HG03469 (cell line): Measurements from ENCODE around the gene GGT1.
A peak's percentile ranks its signal among the peaks of the same experiment; 100 is the strongest.
"Not testable (repeated sequence)": the region's sequence is repeated elsewhere in the genome, so short reads cannot be mapped to it uniquely, and the experiment has no call there.

ENCODE experiments used
- ATAC-seq: cut with Tn5 transposase; IDR thresholded peaks from one replicate; pipeline ENCODE4 v1.9.1; 2021; ENCODE audit warnings: mild to moderate bottlenecking, moderate library complexity, moderate number of reproducible peaks; ENCODE audit not compliant: unreplicated experiment

GGT1 gene

DNA sequence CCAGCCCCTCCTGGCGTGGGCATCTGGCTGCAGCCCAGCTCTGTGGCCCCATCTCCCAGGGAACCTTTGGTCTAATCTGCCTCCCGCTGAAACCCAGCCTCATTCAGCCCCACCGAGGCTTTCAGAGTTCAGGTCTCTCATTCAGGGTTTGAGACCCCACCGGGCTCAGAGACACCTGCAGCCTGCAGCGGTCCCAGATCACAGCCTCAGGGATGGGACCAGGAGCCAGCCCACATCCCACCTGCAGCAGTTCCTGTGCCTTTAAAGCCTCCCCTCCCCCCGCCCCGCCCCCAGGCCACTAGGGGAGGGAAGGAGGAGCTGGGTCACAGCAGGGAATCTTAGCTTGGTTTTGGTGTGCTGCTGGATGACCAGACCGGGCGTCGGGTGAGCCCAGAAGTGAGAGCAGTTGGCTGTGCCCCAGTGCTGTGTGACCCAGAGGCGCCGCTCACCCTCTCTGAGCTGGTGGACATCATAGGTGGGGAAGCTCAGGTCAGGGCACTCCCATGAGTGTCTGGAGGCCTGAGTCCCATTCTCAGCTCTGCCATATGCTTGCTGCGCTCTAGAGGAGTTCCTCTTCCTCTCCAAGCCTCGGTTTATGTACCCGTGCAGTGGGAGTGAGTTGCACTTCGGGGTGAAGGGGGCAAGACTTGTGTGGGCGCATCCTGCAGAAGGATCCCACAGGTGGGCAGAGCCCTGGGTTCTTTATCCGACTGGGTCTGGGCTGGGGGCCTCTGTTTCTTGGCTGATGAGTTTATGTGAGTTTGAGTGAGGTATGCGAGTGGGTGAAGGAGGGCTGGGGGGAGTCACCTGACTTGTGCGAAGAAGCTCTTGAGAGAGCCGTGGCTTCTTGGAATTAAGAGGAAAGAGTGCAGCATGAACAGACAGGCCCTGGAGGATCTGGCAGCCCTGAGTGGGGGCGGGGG is at the start of gene GGT1:
Gene GGT1 (plus strand): TSS at position 347 of the 923 bp plus-strand sequence. CDS start 7,889 bp downstream, outside the sequence.
- not testable (repeated sequence) for ATAC-seq

DNA sequence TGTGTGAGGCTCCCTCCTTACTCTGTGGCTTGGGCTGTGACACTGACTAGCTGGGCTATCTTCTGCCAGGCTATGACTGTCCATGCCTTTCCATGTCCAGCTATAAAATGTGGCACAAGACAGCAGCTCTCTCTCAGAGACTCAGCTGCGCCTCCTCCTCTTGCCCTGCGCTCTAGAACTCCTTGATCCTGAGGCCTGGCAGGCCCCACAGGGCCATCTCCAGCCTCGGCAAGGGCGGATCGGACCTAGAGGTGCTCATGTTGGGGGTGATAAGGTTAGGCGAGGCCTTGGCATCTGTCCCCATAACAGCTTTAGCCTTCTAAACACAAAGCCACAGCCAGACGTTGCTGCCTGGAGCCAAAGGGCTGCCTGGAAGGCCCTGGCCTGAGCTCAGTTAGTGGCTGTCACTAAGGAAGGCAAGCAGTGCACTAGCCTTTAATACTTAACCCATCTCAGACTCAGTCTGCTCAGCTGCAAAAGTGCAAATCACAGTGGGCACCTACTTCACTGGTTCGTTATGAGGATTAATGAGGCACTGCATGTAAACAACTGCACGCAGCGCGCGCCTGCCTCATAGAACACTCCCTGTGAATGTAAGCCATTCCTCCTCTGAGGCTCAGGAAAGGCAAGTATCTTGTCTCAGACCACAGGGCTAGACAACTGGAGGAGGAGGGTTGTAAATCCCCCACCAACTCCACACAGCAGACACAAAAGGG is 49.2 kb upstream of the GGT1 start:
- ATAC-seq, result no peak

GRCh38 chr22:24554313-24555164 is 48.5 kb upstream of the GGT1 start, which contains the start of gene GUCD1:
GUCD1 (minus strand) TSS chr22:24555138; CDS start chr22:24554991, 147 bp downstream.
- ATAC-seq, result peak; percentile 4

GRCh38 chr22:24555165-24556039 is 47.6 kb upstream of the GGT1 start, which contains the start of gene SNRPD3:
SNRPD3 (plus strand) TSS chr22:24555999; CDS start chr22:24557675, 1,676 bp downstream.
- ATAC-seq, result peak; percentile 53

GRCh38 chr22:24559471-24559870 is 43.5 kb upstream of the GGT1 start:
- no peak for ATAC-seq

DNA sequence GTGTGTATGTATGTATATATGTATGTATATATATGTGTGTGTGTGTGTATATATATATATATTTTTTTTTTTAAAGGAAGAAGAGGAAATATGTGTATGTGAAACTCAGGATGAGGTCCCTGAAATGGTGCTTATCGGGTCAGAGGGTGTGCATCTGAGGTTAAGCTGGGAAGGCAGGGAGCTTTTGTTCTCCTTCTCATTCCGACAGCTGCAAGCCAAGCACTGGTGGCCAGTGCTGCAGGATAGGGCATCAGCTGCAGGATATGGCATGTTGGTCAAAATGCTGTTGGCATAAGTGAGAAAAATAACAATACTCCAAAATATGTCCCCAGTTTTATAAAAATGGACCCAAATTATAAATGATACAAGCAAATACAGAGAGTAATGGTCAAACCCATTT is 39.7 kb upstream of the GGT1 start:
- no peak for ATAC-seq

GRCh38 chr22:24564376-24565058 is 38.5 kb upstream of the GGT1 start:
- ATAC-seq, result no peak

DNA sequence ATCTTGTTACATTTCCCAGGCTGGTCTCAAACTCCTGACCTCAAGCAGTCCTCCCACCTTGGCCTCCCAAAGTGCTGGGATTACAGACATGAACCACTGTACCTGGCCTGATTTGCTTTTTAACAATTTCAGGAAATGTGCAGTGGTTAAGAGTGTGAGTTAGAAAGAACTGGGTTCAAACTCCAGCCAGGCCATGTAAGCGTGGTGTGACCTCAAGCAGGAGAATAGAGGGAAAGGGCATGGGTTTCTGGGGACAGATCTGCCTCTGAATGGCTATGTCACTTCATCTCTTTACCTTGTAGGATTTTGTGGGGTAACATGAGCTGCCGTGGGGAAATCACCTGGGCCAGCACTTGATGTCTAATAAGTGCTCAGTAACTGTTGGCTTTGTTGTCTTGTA is 37.9 kb upstream of the GGT1 start:
- no peak for ATAC-seq

DNA sequence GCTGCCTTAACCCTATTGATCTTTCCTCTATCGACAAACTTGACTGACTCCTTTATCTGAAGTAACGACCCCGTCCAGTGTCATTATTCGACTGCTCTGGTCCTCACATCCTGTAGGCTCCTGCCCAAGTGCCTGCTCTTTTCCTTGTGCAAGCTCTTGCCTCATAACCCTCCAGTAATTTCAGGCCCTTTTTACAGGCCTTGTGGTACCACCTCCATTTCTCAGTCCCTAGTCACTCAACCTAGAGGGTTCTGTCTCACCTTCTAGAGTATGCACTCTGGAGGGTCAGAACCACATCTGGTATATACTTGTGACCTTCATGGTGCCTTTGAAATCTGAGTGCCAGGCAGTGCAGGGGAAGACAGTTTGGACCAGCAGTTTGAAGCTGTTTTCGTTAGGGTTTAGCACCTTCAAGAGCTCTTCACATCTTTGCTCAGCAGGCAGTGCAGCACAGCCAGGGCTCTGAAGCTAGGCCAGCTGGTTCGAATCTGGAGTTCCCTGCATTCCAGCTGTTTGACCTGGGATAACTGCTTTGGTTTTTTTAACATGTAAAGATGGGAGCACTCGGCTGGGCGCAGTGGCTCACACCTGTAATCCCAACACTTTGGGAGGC is 36.0 kb upstream of the GGT1 start:
- ATAC-seq, result no peak

GRCh38 chr22:24567668-24568067 is 35.3 kb upstream of the GGT1 start:
- no peak for ATAC-seq

DNA sequence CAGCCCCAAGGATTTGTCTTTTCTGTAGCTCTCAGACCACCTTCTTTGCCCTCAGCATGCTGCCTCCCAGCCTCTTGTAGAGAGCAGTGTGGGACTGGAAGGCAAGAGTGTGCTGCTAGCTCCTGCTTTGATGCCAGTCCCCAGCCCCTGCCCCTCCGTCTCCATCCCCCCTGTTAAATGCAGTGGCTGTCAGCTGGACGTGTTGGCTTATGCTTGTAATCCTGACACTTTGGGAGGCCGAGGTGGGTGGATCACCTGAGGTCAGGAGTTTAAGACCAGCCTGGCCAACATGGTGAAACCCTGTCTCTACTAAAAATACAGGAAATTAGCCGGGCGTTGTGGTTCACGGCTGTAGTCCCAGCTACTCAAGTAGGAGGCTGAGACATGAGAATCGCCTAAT is 31.7 kb upstream of the GGT1 start:
- ATAC-seq, result no peak

DNA sequence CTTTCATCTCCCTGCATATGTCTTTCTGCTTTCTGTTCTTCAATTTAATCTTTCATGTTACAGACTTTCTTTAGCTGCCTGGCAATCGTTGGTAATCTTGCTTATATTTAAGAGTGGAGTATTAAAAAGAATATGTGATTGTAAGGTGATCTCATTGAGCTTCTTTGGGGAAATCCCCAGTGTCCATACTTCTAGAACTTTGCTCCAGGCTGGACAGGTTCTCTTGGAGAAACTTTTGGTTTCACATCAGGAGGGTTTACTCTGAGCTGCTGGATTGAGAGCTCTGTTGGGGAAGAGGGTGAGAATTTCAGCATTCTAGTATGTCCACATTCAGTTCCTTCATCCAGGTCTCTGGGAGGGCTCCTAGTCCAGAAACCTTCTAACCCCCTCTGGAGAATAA is 26.2 kb upstream of the GGT1 start:
- no peak for ATAC-seq

- ATAC-seq, result no peak
Measured at GRCh38 chr22:24578355-24579257, 24.4 kb upstream of the GGT1 start.

GRCh38 chr22:24579258-24579601 is 23.8 kb upstream of the GGT1 start:
- no peak for ATAC-seq

DNA sequence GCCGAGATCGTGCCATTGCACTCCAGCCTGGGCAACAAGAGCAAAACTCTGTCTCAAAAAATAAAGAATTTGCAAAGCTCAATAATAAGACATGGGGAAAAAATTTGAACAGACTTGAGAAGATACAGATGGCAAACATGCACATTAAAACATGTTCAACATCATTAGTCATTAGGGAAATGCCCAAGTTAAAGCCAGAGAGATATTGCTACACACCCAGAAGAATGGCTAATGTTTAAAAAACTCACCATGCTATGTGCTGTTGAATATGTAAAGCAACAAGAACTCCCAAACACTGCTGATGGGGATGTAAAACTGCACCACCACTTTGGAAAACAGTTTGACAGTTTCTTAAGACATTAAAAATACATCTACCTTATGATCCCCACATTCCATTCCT is 22.7 kb upstream of the GGT1 start:
- ATAC-seq, result no peak

GRCh38 chr22:24582056-24582814 is 20.8 kb upstream of the GGT1 start:
- no peak for ATAC-seq
